GM19372 (cell line): ENCODE data around the gene CAPN13.

ENCODE experiments used
- ATAC-seq: cut with Tn5 transposase; IDR thresholded peaks from one replicate; pipeline ENCODE4 v1.9.1; 2021; ENCODE audit warnings: mild to moderate bottlenecking, low read depth, moderate library complexity; ENCODE audit not compliant: unreplicated experiment

CAPN13 gene

DNA sequence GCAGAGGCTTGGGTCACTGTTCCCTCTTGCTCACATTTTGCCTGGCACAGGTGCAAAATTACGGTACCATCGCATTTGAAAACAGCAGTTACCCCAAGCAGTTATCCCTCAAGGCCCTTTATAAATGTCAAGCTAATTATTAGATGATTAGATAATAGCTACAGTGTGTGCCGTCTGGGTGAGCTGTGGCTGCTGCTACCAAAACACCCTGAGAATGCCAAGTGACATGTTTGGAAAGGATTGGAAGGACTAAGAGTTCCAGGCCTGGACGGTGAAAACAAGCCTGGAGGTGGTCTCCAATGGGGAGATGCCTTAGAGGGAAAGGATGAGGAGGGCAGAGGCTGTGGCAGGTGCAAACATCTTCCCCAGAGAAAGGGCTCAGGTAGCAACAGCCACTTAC is 120.6 kb downstream of the CAPN13 start:
- no peak for ATAC-seq

DNA sequence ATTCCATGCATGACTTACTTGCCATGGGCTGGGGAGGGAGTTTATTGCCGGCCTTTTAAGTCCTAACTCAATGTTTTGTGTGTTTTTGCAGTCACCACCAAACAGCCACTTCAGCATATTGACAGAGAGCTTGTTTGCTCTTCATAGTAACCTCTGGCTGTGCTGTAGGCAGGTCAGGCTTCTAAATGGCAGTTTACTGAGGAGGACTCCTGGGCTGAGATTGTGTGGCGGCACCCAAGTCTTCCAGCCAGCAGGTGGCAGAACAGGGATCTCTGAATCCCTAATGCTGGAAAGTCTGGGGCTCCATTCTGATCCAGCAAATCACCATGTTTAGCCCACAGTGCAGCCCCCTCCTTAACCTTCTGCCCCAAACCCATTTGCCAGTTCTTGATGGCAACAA is 121.2 kb downstream of the CAPN13 start:
- no peak for ATAC-seq

DNA sequence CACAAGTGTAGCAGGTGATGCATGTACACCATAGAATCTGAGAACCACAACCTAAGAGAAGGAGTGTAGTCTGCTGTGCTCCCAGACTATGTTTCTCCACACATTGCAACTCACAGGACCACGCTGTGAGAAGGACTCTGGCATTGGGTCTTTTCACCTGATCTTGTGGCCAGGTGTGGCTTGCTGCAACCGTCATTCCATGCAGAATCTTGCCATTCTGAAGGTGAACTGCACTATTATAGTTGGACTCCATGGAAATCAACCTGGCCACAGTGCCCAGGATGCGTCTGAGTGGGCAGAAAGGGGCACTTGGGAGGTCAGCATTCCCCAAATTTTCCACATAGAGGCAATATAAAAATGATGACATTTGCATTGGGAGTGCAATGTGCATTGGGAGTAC is 122.2 kb downstream of the CAPN13 start:
- no peak for ATAC-seq

DNA sequence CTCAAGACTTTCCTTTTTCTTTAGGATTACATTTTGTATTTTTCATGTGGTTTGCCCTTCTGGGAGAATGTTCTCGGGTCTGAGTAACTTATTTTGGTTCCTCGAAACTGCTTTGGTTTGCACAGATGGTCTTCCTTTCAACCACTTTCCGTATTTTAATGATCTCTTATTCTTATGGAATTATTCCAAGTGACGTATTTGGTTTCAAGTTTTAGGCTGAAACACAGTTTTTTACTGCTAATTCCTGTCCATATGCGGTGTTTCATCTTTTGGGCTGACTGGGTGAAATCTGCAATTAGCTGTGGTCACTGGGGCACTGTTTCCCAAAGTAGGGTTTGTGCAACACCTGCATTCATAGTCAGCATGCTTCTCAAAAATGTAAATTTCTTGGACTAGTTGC is 122.7 kb downstream of the CAPN13 start:
- no peak for ATAC-seq

DNA sequence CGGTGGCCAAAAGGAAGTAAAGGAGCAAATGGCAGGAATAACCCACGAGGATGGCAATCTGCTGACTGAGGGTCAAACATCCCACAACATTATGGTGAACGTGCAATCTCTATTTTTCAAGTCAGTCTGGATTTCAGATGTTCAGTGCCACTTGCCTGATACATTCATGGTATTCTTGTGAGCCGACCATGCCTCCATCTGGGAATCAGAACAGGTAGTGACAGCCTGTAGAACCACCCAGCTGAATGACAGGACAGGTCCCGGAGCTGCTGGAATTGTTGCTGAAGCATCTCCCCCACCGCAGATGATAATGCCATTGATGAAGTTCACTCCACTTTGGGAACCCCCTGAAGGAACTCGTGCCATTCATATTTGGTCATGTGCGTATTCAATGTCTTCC is 123.2 kb downstream of the CAPN13 start:
- no peak for ATAC-seq

DNA sequence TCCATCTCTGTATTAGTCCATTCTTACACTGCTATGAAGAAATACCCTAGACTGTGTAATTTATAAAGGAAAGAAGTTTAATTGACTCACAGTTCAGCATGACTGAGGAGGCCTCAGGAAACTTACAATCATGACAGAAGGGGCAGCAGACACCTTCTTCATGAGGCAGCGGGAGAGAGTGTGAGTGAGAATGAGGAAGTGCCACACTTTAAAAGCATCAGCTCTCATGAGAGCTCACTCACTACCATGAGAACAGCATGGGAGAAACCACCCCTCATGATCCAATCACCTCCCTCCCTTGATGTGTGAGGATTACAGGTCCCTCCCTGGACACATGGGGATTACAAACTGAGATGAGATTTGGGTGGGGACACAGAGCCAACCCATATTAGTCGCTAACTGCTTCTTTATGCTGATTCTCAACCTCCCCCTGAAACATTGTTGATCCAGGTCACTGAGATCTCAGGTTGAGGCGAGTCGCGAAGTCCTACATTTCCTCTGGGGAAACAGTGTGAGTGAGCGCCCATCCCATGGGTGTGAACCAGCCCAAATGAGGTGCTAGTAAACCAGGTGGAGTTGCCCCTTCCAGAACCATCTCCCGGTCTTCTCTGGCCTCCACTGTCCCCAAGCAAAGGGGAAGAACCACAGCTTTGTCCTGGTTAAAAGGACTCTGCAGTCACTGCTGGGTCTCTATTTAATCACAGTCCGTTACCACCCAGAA is 123.8 kb downstream of the CAPN13 start:
- ATAC-seq: no peak

DNA sequence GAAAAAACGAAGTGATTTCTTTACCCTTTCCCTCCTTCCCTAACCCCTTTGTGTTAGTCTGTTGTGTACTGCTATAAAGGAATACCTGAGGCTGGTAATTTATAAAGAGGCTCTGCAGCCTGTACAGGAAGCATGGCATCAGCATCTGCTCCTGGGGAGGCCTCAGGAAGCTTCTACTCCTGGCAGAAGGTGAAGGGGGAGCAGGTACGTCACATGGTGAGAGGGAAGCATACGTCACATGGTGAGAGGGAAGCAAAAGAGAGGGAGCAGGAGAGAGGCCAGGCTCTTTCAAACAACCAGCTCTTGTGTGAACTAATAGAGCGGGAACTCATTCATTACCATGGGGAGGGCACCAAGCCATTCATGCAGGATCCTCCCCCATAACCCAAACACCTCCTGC is 126.2 kb downstream of the CAPN13 start:
- no peak for ATAC-seq

DNA sequence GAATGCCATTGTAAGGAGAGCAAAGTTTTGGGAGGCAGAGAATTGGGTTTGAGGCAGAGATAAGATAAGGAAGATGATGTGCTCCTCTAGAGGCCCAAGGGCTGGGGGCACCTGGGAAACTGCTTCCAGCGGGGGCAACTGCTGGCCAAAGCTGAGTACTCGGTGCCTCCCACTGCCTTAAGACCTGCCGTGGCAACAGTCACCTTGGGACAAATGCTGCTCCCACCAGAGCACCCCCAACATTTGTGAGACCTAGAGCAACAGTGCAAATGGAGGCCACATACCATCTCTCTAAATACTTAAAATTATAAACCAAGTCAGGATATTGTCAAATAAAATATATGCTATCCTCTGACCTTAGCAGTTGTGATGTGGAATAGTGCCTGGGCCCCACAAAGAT is 127.1 kb downstream of the CAPN13 start:
- ATAC-seq: no peak

DNA sequence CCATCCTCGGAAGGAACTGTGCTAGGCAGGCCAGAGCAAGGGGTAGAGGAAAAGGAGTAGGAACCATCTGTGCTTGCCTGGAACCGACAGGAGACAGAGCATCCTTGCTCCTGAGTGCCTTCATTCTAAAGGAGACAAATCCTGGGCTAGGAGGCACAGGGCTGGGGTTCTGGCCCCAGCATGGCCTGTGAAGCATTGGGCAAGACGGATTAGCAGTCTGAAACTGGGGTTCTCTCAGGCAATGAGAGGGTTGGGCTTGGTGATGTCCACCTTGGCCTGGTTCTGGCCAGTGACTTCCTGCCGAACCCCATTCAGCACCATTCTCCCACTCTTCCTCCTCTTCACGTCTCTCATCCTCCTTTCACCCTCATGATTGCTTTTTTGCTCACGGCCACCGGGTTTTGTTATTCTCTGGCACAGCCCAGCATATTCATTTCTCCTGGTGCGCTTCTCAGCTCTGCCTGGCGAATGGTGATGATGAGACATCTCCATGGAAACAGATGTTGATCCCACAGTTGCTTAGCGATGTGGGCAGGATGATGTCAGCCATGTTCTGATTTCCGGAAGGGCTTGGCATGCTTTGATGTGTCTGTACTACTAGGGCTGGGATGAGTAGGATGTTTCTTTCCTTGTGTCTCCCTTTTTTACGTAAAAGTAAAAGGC is 127.7 kb downstream of the CAPN13 start:
- no peak for ATAC-seq

DNA sequence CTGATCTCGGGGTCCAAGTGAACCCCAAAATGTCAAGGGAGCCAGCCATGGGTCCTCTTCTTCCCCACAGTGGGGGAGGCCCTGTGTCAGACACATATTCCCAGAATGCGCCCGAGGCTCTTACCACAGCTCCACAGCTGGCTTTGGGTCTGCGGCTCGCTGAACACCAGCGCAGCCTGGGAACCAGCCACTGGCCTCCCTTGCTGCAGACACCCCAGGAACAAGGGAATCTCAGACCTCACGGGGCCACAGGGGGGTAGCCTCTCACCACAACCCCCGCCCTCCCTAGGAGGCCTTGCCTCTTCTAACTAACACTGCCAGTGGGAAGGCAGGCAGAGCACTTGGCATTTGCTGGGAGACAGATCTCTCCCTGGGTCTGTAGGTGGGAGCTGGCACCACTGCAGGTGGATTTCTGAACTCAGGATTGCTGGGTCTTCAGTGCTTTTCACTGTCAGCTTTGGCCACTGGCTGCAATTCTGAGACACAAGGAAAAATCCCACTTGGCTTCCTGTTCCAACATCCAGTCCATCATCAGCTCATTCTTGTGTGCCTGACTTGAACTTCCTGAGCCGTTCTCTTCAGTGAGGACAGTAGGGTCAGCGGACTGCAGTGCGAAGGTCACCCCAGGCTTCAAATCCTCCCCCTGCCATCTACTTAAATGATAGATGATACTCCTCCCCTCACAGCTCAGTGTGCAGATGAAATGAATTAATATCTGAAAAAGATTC is 128.7 kb downstream of the CAPN13 start:
- ATAC-seq: no peak

DNA sequence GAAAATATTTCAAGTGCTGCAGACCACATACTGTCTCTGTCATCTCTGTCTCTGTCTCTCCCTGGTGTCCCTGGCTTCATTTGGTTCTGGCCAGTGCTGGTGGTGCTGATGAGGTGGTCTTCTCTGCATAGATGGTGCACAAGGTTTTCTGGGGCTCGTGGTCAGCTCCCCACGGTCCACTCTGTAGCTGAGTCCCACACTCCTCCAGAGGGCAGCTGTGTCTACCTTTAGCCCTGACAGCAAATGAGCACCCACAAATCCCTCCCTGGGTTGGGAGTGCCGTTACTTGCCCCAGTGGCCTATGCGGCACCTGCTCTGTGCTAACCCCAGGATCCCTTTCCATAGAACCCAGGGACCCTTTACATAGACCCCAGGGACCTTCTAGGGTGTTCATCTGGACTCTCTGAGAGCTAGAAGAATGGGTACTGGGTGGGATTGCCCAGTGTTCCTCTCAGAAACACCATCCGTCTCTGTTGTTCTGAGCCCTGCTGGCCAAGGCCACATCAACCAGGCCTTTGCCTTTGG is 129.3 kb downstream of the CAPN13 start:
- ATAC-seq: no peak

DNA sequence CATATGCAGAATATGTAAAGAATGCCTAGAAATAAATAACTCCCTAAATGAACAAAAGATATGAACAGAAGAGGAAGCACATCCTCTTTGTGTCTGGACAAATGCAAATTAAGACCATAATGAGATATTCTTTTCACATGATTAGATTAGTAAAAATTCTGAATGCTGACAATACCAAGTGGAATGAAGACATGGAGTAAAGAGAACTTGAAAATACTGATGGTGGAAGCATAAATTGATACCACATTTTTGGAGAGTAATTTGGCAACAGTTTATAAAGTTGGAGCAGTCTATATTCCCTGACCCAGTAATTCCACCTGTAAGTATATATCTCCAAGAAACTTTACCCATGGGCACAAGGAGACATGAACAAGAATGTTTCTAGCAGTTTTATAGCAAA is 130.0 kb downstream of the CAPN13 start:
- no peak for ATAC-seq

DNA sequence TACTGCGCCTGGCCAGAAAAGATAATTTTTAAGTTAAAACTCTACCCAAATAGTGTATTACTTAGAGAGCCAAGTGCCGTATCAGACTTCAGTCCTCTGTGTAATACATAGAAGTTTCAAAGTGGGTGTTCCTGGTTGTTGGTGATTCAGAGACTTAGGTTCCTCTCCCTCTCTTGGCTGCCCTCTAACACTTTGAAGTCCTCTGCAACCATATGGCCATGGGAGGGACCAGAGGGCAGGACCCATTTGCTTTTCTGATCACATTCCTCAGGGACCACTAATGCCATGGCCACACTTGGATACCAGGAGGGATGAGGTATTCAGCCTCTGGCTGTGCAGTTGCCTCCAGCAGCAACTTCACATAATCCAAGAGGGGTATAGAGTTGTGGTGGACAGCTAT is 131.5 kb downstream of the CAPN13 start:
- no peak for ATAC-seq

DNA sequence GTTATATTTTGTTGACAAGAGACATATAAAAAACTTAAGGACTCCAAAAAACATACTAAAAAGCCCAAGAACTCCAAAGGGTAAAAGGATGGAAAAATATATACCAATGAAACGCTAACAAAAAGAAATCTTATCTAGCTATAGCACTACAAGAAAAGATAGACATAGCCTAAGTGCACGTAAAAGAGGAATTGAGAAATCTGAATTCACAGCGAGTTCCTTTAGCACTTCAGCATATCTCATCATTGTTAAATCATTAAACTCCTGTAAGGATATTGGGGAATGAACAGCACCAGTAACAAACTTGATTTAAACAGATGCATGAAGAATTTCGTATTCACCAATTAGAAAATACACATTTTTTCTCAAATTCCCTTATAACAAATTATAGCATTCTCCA is 134.1 kb downstream of the CAPN13 start:
- ATAC-seq: no peak
